HepG2 (cell line): ENCODE data around the gene UNC93A. TPM values are rescaled to one million over a fixed set of nuclear protein-coding genes. Genes with fewer than 3 reads are reported as not detected.

Experiments used
- ARNT ChIP-seq: fragments of 450-650 bp; IDR thresholded peaks from 2 replicates; pipeline ENCODE4 v1.6.1; 2017
- ERF ChIP-seq: IDR thresholded peaks from 2 replicates; pipeline ENCODE4 v1.6.1; 2018; ENCODE audit warnings: missing biosample characterization, missing genetic modification reagents
- KIAA2018 ChIP-seq: sonication (generic); formaldehyde crosslinking; IDR thresholded peaks from 2 replicates; pipeline ENCODE4 v1.5.0; 2020; ENCODE audit warnings: mild to moderate bottlenecking, missing genetic modification reagents, borderline replicate concordance
- KLF13 ChIP-seq: sonication (generic); formaldehyde crosslinking; IDR thresholded peaks from 2 replicates; pipeline ENCODE4 v1.4.0; 2020; ENCODE audit warnings: mild to moderate bottlenecking, missing genetic modification reagents
- LBX2 ChIP-seq: sonication (generic); formaldehyde crosslinking; IDR thresholded peaks from 2 replicates; pipeline ENCODE4 v1.5.0; 2020; ENCODE audit warnings: missing genetic modification reagents, mild to moderate bottlenecking, borderline replicate concordance
- MBD4 ChIP-seq: IDR thresholded peaks from 2 replicates; pipeline ENCODE4 v1.6.1; 2012; ENCODE audit warnings: low read length, inconsistent platforms, borderline replicate concordance
- MIER2 ChIP-seq: IDR thresholded peaks from 2 replicates; pipeline ENCODE4 v1.6.1; 2016; ENCODE audit warnings: missing biosample characterization, missing genetic modification reagents
- MTA1 ChIP-seq: sonication (generic); formaldehyde crosslinking; IDR thresholded peaks from 2 replicates; pipeline ENCODE4 v1.4.0; 2020; ENCODE audit warnings: missing genetic modification reagents, mild to moderate bottlenecking, borderline replicate concordance
- PATZ1 ChIP-seq: sonication (generic); formaldehyde crosslinking; IDR thresholded peaks from 2 replicates; pipeline ENCODE4 v1.4.0; 2020; ENCODE audit warnings: missing genetic modification reagents
- RFXAP ChIP-seq: sonication (generic); formaldehyde crosslinking; IDR thresholded peaks from 2 replicates; pipeline ENCODE4 v1.4.0; 2020; ENCODE audit warnings: missing genetic modification reagents, borderline replicate concordance
- ZBTB49 ChIP-seq: sonication (generic); formaldehyde crosslinking; IDR thresholded peaks from 2 replicates; pipeline ENCODE4 v1.4.0; 2020; ENCODE audit warnings: missing genetic modification reagents, borderline replicate concordance
- ZMAT3 ChIP-seq: sonication (generic); formaldehyde crosslinking; conservative IDR thresholded peaks from 2 replicates; pipeline ENCODE4 v1.7.0; 2021; ENCODE audit warnings: missing genetic modification reagents
- ZNF317 ChIP-seq: sonication (generic); formaldehyde crosslinking; IDR thresholded peaks from 2 replicates; pipeline ENCODE4 v1.5.0; 2020; ENCODE audit warnings: mild to moderate bottlenecking, missing genetic modification reagents
- ZNF549 ChIP-seq: sonication (generic); formaldehyde crosslinking; IDR thresholded peaks from 2 replicates; pipeline ENCODE4 v1.5.0; 2020; ENCODE audit warnings: missing genetic modification reagents
- ZUFSP ChIP-seq: sonication (generic); formaldehyde crosslinking; IDR thresholded peaks from 2 replicates; pipeline ENCODE4 v1.9.0; 2021; ENCODE audit warnings: missing genetic modification reagents, mild to moderate bottlenecking, borderline replicate concordance
- polyA plus RNA-seq, 8 experiments: library from polyadenylated mRNA; depleted of rRNA in 3 of 8; stranded (reverse) in 7 of 8; unstranded in 1 of 8; fragments of >200 nt; fragmentation: Illumina TruSeq in 4 of 8; extraction: Trizol in 4 of 8; gene quantifications; 2 replicates each; pipeline versions ENCODE4 v1.2.1 to v1.2.3, GENCODE V29; 2011 to 2016; ENCODE audit warnings: low read depth in 4 of 8, missing spikeins in 1 of 8, mixed read lengths in 1 of 8; ENCODE audit not compliant: insufficient read depth in 1 of 8
- total RNA-seq, 5 experiments: library from RNA; depleted of rRNA; stranded (reverse); fragments of >200 nt; fragmentation: Illumina TruSeq; extraction: Trizol; gene quantifications; 2 replicates each; pipeline ENCODE4 v1.2.3, GENCODE V29; 2016; ENCODE audit warnings: low read depth in 1 of 5

UNC93A gene
- total and polyA plus RNA-seq, 2 of the 13 experiments (the other 11 are each of a cell fraction or from before 2014, with no cell fraction given), result 11.0 to 42.7 TPM

GRCh38 chr6:167341038-167341583, 50.0 kb downstream of the UNC93A start (continued):
- TF ChIP-seq KIAA2018 (CRISPR knock-in tag) (no peak), ZUFSP (CRISPR knock-in tag) (no peak), RFXAP (CRISPR knock-in tag) (no peak), ARNT (no peak), ZMAT3 (CRISPR knock-in tag) (no peak), MBD4 (no peak), ZBTB49 (no peak), MTA1 (CRISPR knock-in tag) (peak; percentile 60), MIER2 (CRISPR knock-in tag) (no peak), KLF13 (CRISPR knock-in tag) (no peak), ZNF317 (CRISPR knock-in tag) (no peak), PATZ1 (CRISPR knock-in tag) (no peak), LBX2 (CRISPR knock-in tag) (peak; percentile 65; the same call in 1 of the 2 replicates), ZNF549 (CRISPR knock-in tag) (no peak), ERF (CRISPR knock-in tag) (no peak)
